H1 (cell line): ENCODE measurements around the gene EXOC3L1. TPM values are rescaled to one million over a fixed set of nuclear protein-coding genes. Genes with fewer than 3 reads are reported as not detected.
A peak's percentile ranks its signal among the peaks of the same experiment; 100 is the strongest.

Experiments
- CTCF ChIA-PET: fragments of 300-600 bp; sonication (Branson Sonifier 250); formaldehyde crosslinking; loops from one replicate; lab custom pipeline; 2021; ENCODE audit not compliant: partially characterized antibody; lab: Charles Lee
- POLR2A ChIA-PET: fragments of 300-600 bp; sonication (Branson Sonifier 250); formaldehyde crosslinking; loops from one replicate; lab custom pipeline; 2021; ENCODE audit warnings: inconsistent platforms; ENCODE audit not compliant: partially characterized antibody; lab: Charles Lee
- DNase-seq, 2 experiments: peaks; one replicate each; pipeline versions ENCODE4 v3.0.0 to v3.0.0-alpha.2; 2010 to 2022; ENCODE audit warnings: low spot score in 2 of 2, low read depth in 1 of 2, mixed read lengths in 1 of 2
- FAIRE-seq: peaks from 2 replicates; lab custom pipeline; 2011; peaks lifted over from hg19 to GRCh38; lab: Jason Lieb, UNC
- H2AFZ ChIP-seq: 2 replicates; pipeline ENCODE4 v1.8.1; 2012; ENCODE audit warnings: low read length, inconsistent platforms
- H2AK5ac ChIP-seq: 2 replicates; pipeline ENCODE4 v1.6.1; 2013; ENCODE audit warnings: low read depth, low read length
- H2BK120ac ChIP-seq: replicated peaks from 2 replicates; pipeline ENCODE3; 2013; ENCODE audit warnings: low read depth, low read length, inconsistent platforms
- H2BK12ac ChIP-seq: 2 replicates; pipeline ENCODE4 v1.6.1; 2013; ENCODE audit warnings: low read depth, low read length
- H2BK15ac ChIP-seq: 2 replicates; pipeline ENCODE4 v1.6.1; 2013; ENCODE audit warnings: low read length
- H2BK20ac ChIP-seq: 2 replicates; pipeline ENCODE4 v1.6.1; 2013; ENCODE audit warnings: low read length
- H2BK5ac ChIP-seq: 2 replicates; pipeline ENCODE4 v1.6.1; 2013; ENCODE audit warnings: low read depth, low read length
- H3K14ac ChIP-seq: 2 replicates; pipeline ENCODE4 v1.6.1; 2013; ENCODE audit warnings: inconsistent platforms; ENCODE audit not compliant: insufficient read length
- H3K18ac ChIP-seq: 2 replicates; pipeline ENCODE4 v1.6.1; 2013; ENCODE audit warnings: low read length; ENCODE audit errors: extremely low read depth
- H3K23ac ChIP-seq: 2 replicates; pipeline ENCODE4 v1.6.1; 2013; ENCODE audit warnings: inconsistent platforms; ENCODE audit not compliant: insufficient read length
- H3K23me2 ChIP-seq: 2 replicates; pipeline ENCODE4 v1.6.1; 2013; ENCODE audit warnings: low read depth, low read length
- H3K27ac ChIP-seq: 2 replicates; pipeline ENCODE4 v1.6.1; 2011; ENCODE audit warnings: low read depth, low read length, inconsistent platforms
- H3K27me3 ChIP-seq, 4 experiments: replicated peaks in 1 of 4; 1 replicate in 1 of 4; 2 replicates in 3 of 4; pipeline versions ENCODE4 v1.6.1 to v1.8.1; 2011 to 2013; ENCODE audit warnings: low read length in 3 of 4, mild to moderate bottlenecking in 3 of 4, inconsistent platforms in 2 of 4, mixed read lengths in 2 of 4, moderate library complexity in 1 of 4; ENCODE audit not compliant: control insufficient read depth in 3 of 4, insufficient read depth in 3 of 4; ENCODE audit errors: extremely low read depth in 1 of 4
- H3K36me3 ChIP-seq, 4 experiments: 2 replicates each; pipeline versions ENCODE4 v1.6.1 to v1.8.1; 2011 to 2013; ENCODE audit warnings: mild to moderate bottlenecking in 4 of 4, low read length in 3 of 4, moderate library complexity in 2 of 4, control low read depth in 1 of 4, inconsistent platforms in 1 of 4; ENCODE audit not compliant: insufficient read depth in 4 of 4, control insufficient read depth in 2 of 4
- H3K4ac ChIP-seq: replicated peaks from 2 replicates; pipeline ENCODE3; 2013; ENCODE audit warnings: low read length, low read depth, mixed read lengths, inconsistent platforms; ENCODE audit not compliant: insufficient read length
- H3K4me1 ChIP-seq, 4 experiments: replicated peaks in 1 of 4; 1 replicate in 1 of 4; 2 replicates in 3 of 4; pipeline versions ENCODE4 v1.6.1 to v1.8.1; 2011 to 2013; ENCODE audit warnings: low read length in 3 of 4, inconsistent platforms in 2 of 4, mixed read lengths in 1 of 4; ENCODE audit not compliant: insufficient read depth in 4 of 4, control insufficient read depth in 3 of 4
- H3K4me2 ChIP-seq, 2 experiments: 2 replicates each; pipeline versions ENCODE4 v1.6.1 to v1.8.1; 2011 to 2013; ENCODE audit warnings: low read depth in 2 of 2, low read length in 2 of 2, control low read depth in 1 of 2, inconsistent platforms in 1 of 2, mild to moderate bottlenecking in 1 of 2; ENCODE audit not compliant: insufficient read depth in 1 of 2
- H3K4me3 ChIP-seq, 4 experiments: fragments of 200-600, 300-600 bp in 1 of 4; sonication (generic), shearing (Covaris generic), sonication (Bioruptor Twin) in 1 of 4; 2 replicates each; pipeline versions ENCODE4 v1.5.1 to v1.8.1; 2011 to 2016; ENCODE audit warnings: low read length in 4 of 4, low read depth in 3 of 4, control low read depth in 2 of 4, inconsistent platforms in 2 of 4, mild to moderate bottlenecking in 2 of 4, mixed read lengths in 1 of 4, moderate library complexity in 1 of 4; ENCODE audit not compliant: insufficient read depth in 2 of 4; ENCODE audit errors: extremely low read depth in 1 of 4
- H3K56ac ChIP-seq: replicated peaks from 2 replicates; pipeline ENCODE3; 2013; ENCODE audit warnings: low read depth, mild to moderate bottlenecking, mixed read lengths, low read length, inconsistent platforms; ENCODE audit not compliant: insufficient read length
- H3K79me1 ChIP-seq: 2 replicates; pipeline ENCODE4 v1.6.1; 2013; ENCODE audit warnings: low read depth, low read length, control low read depth
- H3K79me2 ChIP-seq, 2 experiments: 2 replicates each; pipeline versions ENCODE4 v1.6.1 to v1.8.1; 2012 to 2013; ENCODE audit warnings: low read length in 2 of 2, mild to moderate bottlenecking in 2 of 2, inconsistent platforms in 1 of 2; ENCODE audit not compliant: insufficient read depth in 2 of 2, control insufficient read depth in 1 of 2
- H3K9ac ChIP-seq, 4 experiments: replicated peaks in 1 of 4; 1 replicate in 1 of 4; 2 replicates in 3 of 4; pipeline versions ENCODE4 v1.6.1 to v1.8.1; 2011 to 2013; ENCODE audit warnings: low read depth in 3 of 4, low read length in 3 of 4, control low read depth in 2 of 4, mild to moderate bottlenecking in 2 of 4, moderate library complexity in 2 of 4, inconsistent platforms in 1 of 4; ENCODE audit errors: extremely low read depth in 1 of 4
- H3K9me3 ChIP-seq, 2 experiments: 2 replicates each; pipeline versions ENCODE4 v1.6.1 to v1.8.1; 2012 to 2013; ENCODE audit warnings: mild to moderate bottlenecking in 2 of 2, moderate library complexity in 2 of 2, control low read depth in 1 of 2, inconsistent platforms in 1 of 2, low read depth in 1 of 2, low read length in 1 of 2, mixed read lengths in 1 of 2; ENCODE audit not compliant: insufficient read depth in 2 of 2
- H4K20me1 ChIP-seq, 2 experiments: replicated peaks in 1 of 2; 2 replicates each; pipeline versions ENCODE3 to v1.8.1; 2011 to 2013; ENCODE audit warnings: inconsistent platforms in 2 of 2, low read length in 2 of 2, mild to moderate bottlenecking in 1 of 2; ENCODE audit not compliant: insufficient read depth in 2 of 2, control insufficient read depth in 1 of 2
- H4K5ac ChIP-seq: 2 replicates; pipeline ENCODE4 v1.6.1; 2013; ENCODE audit warnings: low read length, low read depth, mixed read lengths, inconsistent platforms; ENCODE audit not compliant: insufficient read length
- H4K8ac ChIP-seq: 2 replicates; pipeline ENCODE4 v1.8.0; 2013; ENCODE audit warnings: mild to moderate bottlenecking, moderate library complexity, low read length, inconsistent platforms; ENCODE audit not compliant: insufficient read depth; ENCODE audit errors: extremely low read depth
- H4K91ac ChIP-seq: replicated peaks from 2 replicates; pipeline ENCODE3; 2013; ENCODE audit warnings: low read length, mixed read lengths, inconsistent platforms; ENCODE audit not compliant: insufficient read length
- GTF2F1 ChIP-seq: IDR thresholded peaks from 2 replicates; pipeline ENCODE4 v1.6.1; 2012; ENCODE audit warnings: low read depth, low read length, improper control_type of control experiment, borderline replicate concordance
- KDM4A ChIP-seq: IDR thresholded peaks from one replicate; pipeline ENCODE4 v1.7.1; 2012; ENCODE audit warnings: low read depth, mild to moderate bottlenecking, moderate library complexity, low read length, inconsistent platforms; ENCODE audit not compliant: severe bottlenecking
- RBBP5 ChIP-seq: IDR thresholded peaks from 2 replicates; pipeline ENCODE4 v1.7.1; 2012; ENCODE audit warnings: low read depth, mild to moderate bottlenecking, inconsistent platforms, low read length, moderate library complexity, borderline replicate concordance
- SIX5 ChIP-seq: IDR thresholded peaks from 2 replicates; pipeline ENCODE4 v1.6.1; 2011; ENCODE audit warnings: mild to moderate bottlenecking, low read depth, low read length
- WGBS, 2 experiments: shearing (Covaris generic) in 1 of 2; methylation state at CpG; one replicate each; pipeline versions ENCODE4 v1.1.6 to v1.1.7; 2013 to 2015; ENCODE audit warnings: low lambda C conversion rate in 2 of 2, mixed read lengths in 2 of 2, inconsistent platforms in 1 of 2, low coverage in 1 of 2, missing lambda C conversion rate in 1 of 2; ENCODE audit not compliant: insufficient replicate concordance in 2 of 2, insufficient coverage in 1 of 2, insufficient read length in 1 of 2; ENCODE audit errors: extremely low coverage in 1 of 2, missing lambda C conversion rate in 1 of 2; 5-methylcytosine and 5-hydroxymethylcytosine counted together
- polyA plus RNA-seq, 7 experiments: library from polyadenylated mRNA; depleted of rRNA in 3 of 7; stranded (reverse) in 5 of 7; unstranded in 2 of 7; fragments of >200 nt in 5 of 7; fragments of 200-250 nt in 2 of 7; gene quantifications; 1 replicate in 5 of 7; 2 replicates in 1 of 7; 4 replicates in 1 of 7; pipeline versions ENCODE4 v1.2.1 to v1.2.3, GENCODE V29; 2011 to 2013; ENCODE audit warnings: missing spikeins in 2 of 7, mixed read lengths in 2 of 7
- total RNA-seq: library from RNA; stranded (reverse); fragmentation: NEBNext Ultra II Directional; extraction: Animal tissue kit (Norgen Biotek cat#: 25700); gene quantifications from 2 replicates; pipeline ENCODE4 v1.2.1, GENCODE V29; 2021
- TF ChIP-seq, protein P1 (sequence below): IDR thresholded peaks from 2 replicates; pipeline ENCODE4 v1.6.1; 2012; ENCODE audit warnings: inconsistent platforms

The EXOC3L1 gene
- total and polyA plus RNA-seq, 2 of the 8 experiments (the other 6 are each of a cell fraction or from before 2014, with no cell fraction given), result 1.3 TPM

- H3K27me3 ChIP-seq, result peaks cover 8 to 32% (median 19%) of the 10 kb centered on the region in 4 experiments
- H4K91ac ChIP-seq, result no peak overlapping the region
- H2BK120ac ChIP-seq, result no peak overlapping the region
- H3K4ac ChIP-seq, result peak overlapping the region; percentile 48
- no peak overlapping the region for H3K27ac ChIP-seq
- H2BK15ac ChIP-seq, result no peak overlapping the region
- no peak overlapping the region for H3K14ac ChIP-seq
- no peak overlapping the region for H3K9ac ChIP-seq
- peaks cover 0 to 17% (median 10%) of the 10 kb centered on the region in 4 experiments; a peak in 5 of 7 replicates for H3K4me1 ChIP-seq
- no peak overlapping the region for H2AFZ ChIP-seq
- CTCF ChIA-PET, result interaction anchor here (0.6 to 9.3 kb wide), 29 partner anchors 9 to 290 kb away, joined by 3 to 151 read pairs (median 4); partner anchors contain the start of genes B3GNT9, CES3, ELMO3 and FBXL8
- H2BK5ac ChIP-seq, result no peak overlapping the region; the same call in 1 of the 2 replicates
- TF ChIP-seq GTF2F1, result no peak
- TF ChIP-seq, protein P1, sequence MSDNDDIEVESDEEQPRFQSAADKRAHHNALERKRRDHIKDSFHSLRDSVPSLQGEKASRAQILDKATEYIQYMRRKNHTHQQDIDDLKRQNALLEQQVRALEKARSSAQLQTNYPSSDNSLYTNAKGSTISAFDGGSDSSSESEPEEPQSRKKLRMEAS, result no peak
- TF ChIP-seq SIX5, result no peak
- TF ChIP-seq KDM4A, result no peak
- TF ChIP-seq RBBP5, result peak; percentile 38; the same call in 1 of the 2 replicates
- H4K8ac ChIP-seq, result no peak overlapping the region
- WGBS, 2 experiments, result 17% methylated on average over 12 of the region's 12 CpGs; no CpG with 5 or more reads in 1 of the 2 experiments
- no peak overlapping the region for H3K23ac ChIP-seq
- H3K4me2 ChIP-seq, result peak overlapping the region in 1 of 2 experiments; percentile 92; a peak in 2 of 4 replicates
- H4K20me1 ChIP-seq, result peaks cover 2 to 18% of the 10 kb centered on the region in 2 experiments
- no peak overlapping the region for H3K4me3 ChIP-seq
- H3K18ac ChIP-seq, result no peak overlapping the region
- FAIRE-seq (no peak), DNase-seq (no peak)
- peaks cover 0 to 5% of the 10 kb centered on the region in 2 experiments; a peak in 1 of 4 replicates for H3K79me2 ChIP-seq
- no peak overlapping the region for H2BK20ac ChIP-seq
- no peaks in the 10 kb centered on the region; a peak in 1 of 8 replicates for H3K36me3 ChIP-seq
- H2AK5ac ChIP-seq, result no peak overlapping the region
- no peak overlapping the region for H3K56ac ChIP-seq
- no peaks in the 10 kb centered on the region for H3K79me1 ChIP-seq
- POLR2A ChIA-PET, result interaction anchor here (0.6 to 4.0 kb wide), 10 partner anchors 12 to 252 kb away, joined by 3 to 19 read pairs (median 4); partner anchors contain the start of genes HSF4 and NOL3
- peaks cover 13% of the 10 kb centered on the region; the same call in 1 of the 2 replicates for H3K23me2 ChIP-seq
- no peaks in the 10 kb centered on the region for H3K9me3 ChIP-seq
- no peak overlapping the region for H4K5ac ChIP-seq
- H2BK12ac ChIP-seq, result no peak overlapping the region
Observed at GRCh38 chr16:67185651-67186134, 4.2 kb downstream of the EXOC3L1 start.
